ENCODE measurements around the gene HRC.
"Not testable (repeated sequence)": the region's sequence is repeated elsewhere in the genome, so short reads cannot be mapped to it uniquely, and the experiment has no call there.

The HRC gene

GRCh38 chr19:49157445-49158224 is 2.4 kb upstream of the HRC start, which contains the start of gene TRPM4:
Gene TRPM4, plus strand, starts transcription at chr19:49157792. Its CDS starts 75 bp downstream, at chr19:49157867.
- peak; percentile 90 for DNase-seq

GRCh38 chr19:49155820-49156346 is 687 bp upstream of the HRC start:
- DNase-seq: no peak

- DNase-seq: no peak
These were observed 917 bp downstream of the HRC start for GRCh38 chr19:49154279-49154678.

GRCh38 chr19:49153167-49153809 is 1.9 kb downstream of the HRC start:
- DNase-seq: no peak

GRCh38 chr19:49152119-49152550 is 3.1 kb downstream of the HRC start:
- no peak for DNase-seq

GRCh38 chr19:49151267-49152118 is 3.7 kb downstream of the HRC start:
- peak; percentile 71 for DNase-seq

- no peak for DNase-seq
These were observed 4.3 kb downstream of the HRC start for GRCh38 chr19:49150944-49151243.

GRCh38 chr19:49150106-49150943 is 4.9 kb downstream of the HRC start:
- peak; percentile 87 for DNase-seq

- DNase-seq: peak; percentile 82
These were observed 5.5 kb downstream of the HRC start for GRCh38 chr19:49149652-49150105.

GRCh38 chr19:49148784-49149651 is 6.2 kb downstream of the HRC start:
- peak; percentile 99 for DNase-seq

- no peak for DNase-seq
These were observed 7.0 kb downstream of the HRC start for GRCh38 chr19:49148044-49148682.

GRCh38 chr19:49146408-49146770 is 8.8 kb downstream of the HRC start:
- not testable (repeated sequence) for DNase-seq

- peak; percentile 87 for DNase-seq
These were observed 9.4 kb downstream of the HRC start for GRCh38 chr19:49145573-49146407.

- DNase-seq: peak; percentile 93
These were observed 12.3 kb downstream of the HRC start for GRCh38 chr19:49142866-49143335.

GRCh38 chr19:49141352-49141751 is 13.8 kb downstream of the HRC start:
- no peak for DNase-seq

GRCh38 chr19:49140951-49141350 is 14.2 kb downstream of the HRC start:
- no peak for DNase-seq

GRCh38 chr19:49136771-49137171 is 18.4 kb downstream of the HRC start:
- DNase-seq: no peak

- no peak for DNase-seq
These were observed 19.5 kb downstream of the HRC start for GRCh38 chr19:49135686-49136085.

- peak; percentile 72 for DNase-seq
These were observed 21.4 kb downstream of the HRC start for GRCh38 chr19:49133621-49134454.
